ENCODE measurements around the gene HS6ST2. TPM values are rescaled to one million over a fixed set of nuclear protein-coding genes. Genes with fewer than 3 reads are reported as not detected.

Gene HS6ST2
- total and polyA plus RNA-seq, 5 donors from 2014 or later, result not detected

DNA sequence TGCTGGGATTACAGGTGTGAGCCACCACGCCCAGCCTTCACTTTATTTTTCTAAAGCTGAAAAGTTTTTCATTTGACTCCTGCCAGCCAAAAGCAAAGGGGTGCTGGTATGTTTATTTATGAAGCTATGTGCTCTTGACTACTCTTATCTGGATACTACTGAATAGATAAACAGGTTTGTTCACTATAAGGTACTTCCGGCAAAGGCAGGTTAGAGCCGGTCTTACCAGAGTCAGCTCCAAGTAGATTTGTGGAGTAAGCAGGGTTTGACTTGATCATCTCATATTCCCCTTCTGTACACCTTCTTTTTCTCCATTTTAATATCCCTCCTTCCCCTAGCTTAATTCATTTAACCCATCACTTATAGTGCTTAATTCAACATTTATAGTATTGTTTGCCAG, 294.2 kb downstream of the HS6ST2 start:
- Mint-ChIP-seq H3K4me3 (no peak overlapping the region), H3K27ac (no peak overlapping the region), H3K36me3 (no peaks in the 10 kb centered on the region), H3K4me1 (no peaks in the 10 kb centered on the region), H3K27me3 (peaks cover 4% of the 10 kb centered on the region), H3K9me3 (peaks cover 0 to 2% (median 0%) of the 10 kb centered on the region in 7 donors)
- Histone ChIP-seq H3K9me3 (ENCODE audit: control insufficient read depth in 2 of 2, low read length in 2 of 2) (no peaks in the 10 kb centered on the region), H3K36me3 (ENCODE audit: control insufficient read depth, insufficient read depth, low read length) (no peaks in the 10 kb centered on the region), H3K27ac (ENCODE audit: insufficient read depth, low read length, poor library complexity, severe bottlenecking) (no peak overlapping the region), H3K4me3 (ENCODE audit: low read depth, low read length) (no peak overlapping the region), H3K27me3 (ENCODE audit: control insufficient read depth, insufficient read depth, low read length) (no peaks in the 10 kb centered on the region), H3K4me1 (ENCODE audit: control insufficient read depth, insufficient read depth, low read length, poor library complexity, severe bottlenecking) (no peaks in the 10 kb centered on the region)
- DNase-seq (no peak), ATAC-seq (ENCODE audit: low read depth in 2 of 2) (no peak)

DNA sequence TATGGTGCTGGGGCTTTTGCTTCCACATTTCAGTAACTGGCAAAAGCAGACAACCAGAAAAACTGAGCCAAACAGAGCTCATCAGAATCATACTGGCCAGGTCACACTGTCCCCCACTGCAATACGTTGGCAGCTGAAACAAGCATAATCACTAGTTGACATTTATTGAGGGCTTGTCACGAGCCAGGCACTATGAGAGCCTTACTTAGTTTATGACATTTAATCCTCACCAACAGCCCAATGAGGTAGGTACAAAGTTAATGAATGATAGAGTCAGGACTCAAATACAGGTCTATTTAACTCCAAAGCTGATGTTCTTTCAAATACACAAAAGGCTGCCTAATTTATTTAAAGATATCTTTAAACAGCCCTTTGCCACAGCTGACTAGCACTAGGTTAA, 295.6 kb downstream of the HS6ST2 start:
- no peak overlapping the region for H3K27ac Mint-ChIP-seq
- no peaks in the 10 kb centered on the region for H3K4me1 ChIP-seq (ENCODE audit: control insufficient read depth, insufficient read depth, low read length, poor library complexity, severe bottlenecking)
- ATAC-seq (ENCODE audit: low read depth in 2 of 2) (no peak), DNase-seq (no peak)
- no peaks in the 10 kb centered on the region for H3K36me3 Mint-ChIP-seq
- H3K36me3 ChIP-seq (ENCODE audit: control insufficient read depth, insufficient read depth, low read length), result no peaks in the 10 kb centered on the region
- no peak overlapping the region for H3K27ac ChIP-seq (ENCODE audit: insufficient read depth, low read length, poor library complexity, severe bottlenecking)
- H3K27me3 Mint-ChIP-seq, result peaks cover 4% of the 10 kb centered on the region
- no peak overlapping the region for H3K4me3 ChIP-seq (ENCODE audit: low read depth, low read length)
- H3K4me1 Mint-ChIP-seq, result no peaks in the 10 kb centered on the region
- no peaks in the 10 kb centered on the region for H3K27me3 ChIP-seq (ENCODE audit: control insufficient read depth, insufficient read depth, low read length)
- peaks cover 0 to 2% (median 0%) of the 10 kb centered on the region in 7 donors for H3K9me3 Mint-ChIP-seq
- H3K9me3 ChIP-seq (ENCODE audit: control insufficient read depth in 2 of 2, low read length in 2 of 2), result no peaks in the 10 kb centered on the region
- no peak overlapping the region for H3K4me3 Mint-ChIP-seq

DNA sequence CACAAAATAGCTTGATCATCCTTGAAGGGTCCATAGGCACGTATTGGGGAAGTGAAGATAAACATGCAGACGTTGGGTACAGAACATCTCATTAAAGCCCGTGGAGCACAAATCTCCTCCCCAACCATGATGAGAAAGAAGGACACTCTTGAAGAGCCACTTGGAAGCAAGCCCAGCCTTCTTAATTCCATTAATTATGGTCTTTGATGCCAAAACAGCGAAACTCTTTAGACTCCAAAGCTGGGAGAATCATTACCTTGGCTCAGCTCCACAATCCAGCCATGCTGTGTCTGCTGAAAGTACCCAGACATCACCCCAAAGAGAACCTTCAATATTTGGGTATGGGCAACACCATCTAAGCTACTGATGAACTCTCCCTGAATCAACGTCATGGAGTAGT, 300.6 kb downstream of the HS6ST2 start:
- Histone ChIP-seq H3K27ac (ENCODE audit: insufficient read depth, low read length, poor library complexity, severe bottlenecking) (no peak overlapping the region), H3K9me3 (ENCODE audit: control insufficient read depth in 2 of 2, low read length in 2 of 2) (no peaks in the 10 kb centered on the region), H3K4me1 (ENCODE audit: control insufficient read depth, insufficient read depth, low read length, poor library complexity, severe bottlenecking) (no peaks in the 10 kb centered on the region), H3K27me3 (ENCODE audit: control insufficient read depth, insufficient read depth, low read length) (no peaks in the 10 kb centered on the region), H3K4me3 (ENCODE audit: low read depth, low read length) (no peak overlapping the region), H3K36me3 (ENCODE audit: control insufficient read depth, insufficient read depth, low read length) (no peaks in the 10 kb centered on the region)
- Mint-ChIP-seq H3K4me3 (no peak overlapping the region), H3K36me3 (no peaks in the 10 kb centered on the region), H3K27me3 (no peaks in the 10 kb centered on the region), H3K9me3 (peaks cover 0 to 2% (median 0%) of the 10 kb centered on the region in 7 donors), H3K27ac (no peak overlapping the region), H3K4me1 (no peaks in the 10 kb centered on the region)
- DNase-seq (no peak), ATAC-seq (ENCODE audit: low read depth in 2 of 2) (no peak)

DNA sequence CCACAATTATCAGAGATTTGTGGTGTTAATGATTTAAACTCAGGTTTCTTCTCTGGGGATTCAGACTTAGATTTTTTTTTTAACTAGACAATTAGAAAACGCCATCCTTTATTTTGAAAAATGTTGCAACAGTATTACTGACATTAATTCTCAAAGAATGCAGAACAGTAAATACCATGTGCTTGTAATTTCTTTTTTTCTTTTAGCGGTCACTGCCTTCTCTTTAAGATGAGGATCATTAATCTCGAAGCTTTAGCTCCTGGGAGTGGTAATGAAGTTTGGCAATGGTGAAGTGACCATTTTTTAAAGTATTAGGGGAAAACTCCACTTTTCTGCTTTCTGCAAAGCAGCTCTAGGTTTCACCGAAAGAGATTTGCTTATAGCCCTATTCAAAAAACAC, 305.6 kb downstream of the HS6ST2 start:
- Mint-ChIP-seq H3K4me1 (no peaks in the 10 kb centered on the region), H3K27ac (no peak overlapping the region), H3K27me3 (peaks cover 8% of the 10 kb centered on the region), H3K36me3 (no peaks in the 10 kb centered on the region), H3K4me3 (no peak overlapping the region), H3K9me3 (no peaks in the 10 kb centered on the region)
- H3K4me3 ChIP-seq (ENCODE audit: low read depth, low read length), result no peak overlapping the region
- DNase-seq (no peak), ATAC-seq (ENCODE audit: low read depth in 2 of 2) (no peak)
- no peaks in the 10 kb centered on the region for H3K36me3 ChIP-seq (ENCODE audit: control insufficient read depth, insufficient read depth, low read length)
- H3K27me3 ChIP-seq (ENCODE audit: control insufficient read depth, insufficient read depth, low read length), result no peaks in the 10 kb centered on the region
- no peaks in the 10 kb centered on the region for H3K9me3 ChIP-seq (ENCODE audit: control insufficient read depth in 2 of 2, low read length in 2 of 2)
- H3K4me1 ChIP-seq (ENCODE audit: control insufficient read depth, insufficient read depth, low read length, poor library complexity, severe bottlenecking), result no peaks in the 10 kb centered on the region
- no peak overlapping the region for H3K27ac ChIP-seq (ENCODE audit: insufficient read depth, low read length, poor library complexity, severe bottlenecking)

DNA sequence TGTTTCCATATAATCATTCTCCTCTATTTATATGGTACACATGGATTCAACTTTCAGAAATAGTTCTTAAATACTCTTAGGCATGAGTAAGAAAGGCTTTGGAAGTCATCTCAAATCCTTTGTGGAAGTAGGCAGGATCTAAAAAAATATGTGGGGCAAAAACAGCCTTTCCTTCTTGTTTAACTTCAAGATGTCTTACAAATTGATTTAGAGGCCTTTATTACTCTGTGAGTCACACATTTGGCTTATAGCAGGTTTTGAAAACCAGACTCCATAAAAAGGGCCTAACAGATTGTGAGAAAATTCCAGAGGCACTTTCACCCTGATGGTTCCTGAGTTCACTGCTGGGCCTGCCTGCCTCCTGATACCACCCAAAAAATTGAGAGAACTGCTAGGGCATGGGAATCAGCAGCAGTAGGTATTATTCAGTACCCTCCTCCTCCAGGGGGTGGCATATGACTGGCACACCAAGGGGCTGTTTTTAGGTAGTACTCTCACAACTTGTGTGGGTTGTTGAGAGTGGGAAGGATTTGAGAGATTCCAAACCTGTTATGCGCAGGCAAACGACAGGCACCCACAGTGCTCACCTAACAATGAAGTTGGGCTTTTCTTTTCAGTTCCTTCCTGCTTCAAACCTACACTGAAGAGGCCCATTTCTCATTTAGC, 306.9 kb downstream of the HS6ST2 start:
- H3K4me1 Mint-ChIP-seq, result no peaks in the 10 kb centered on the region
- DNase-seq (no peak), ATAC-seq (ENCODE audit: low read depth in 2 of 2) (no peak)
- no peak overlapping the region for H3K4me3 Mint-ChIP-seq
- no peaks in the 10 kb centered on the region for H3K36me3 Mint-ChIP-seq
- no peaks in the 10 kb centered on the region for H3K27me3 ChIP-seq (ENCODE audit: control insufficient read depth, insufficient read depth, low read length)
- H3K27ac ChIP-seq (ENCODE audit: insufficient read depth, low read length, poor library complexity, severe bottlenecking), result no peak overlapping the region
- no peaks in the 10 kb centered on the region for H3K9me3 ChIP-seq (ENCODE audit: control insufficient read depth in 2 of 2, low read length in 2 of 2)
- no peaks in the 10 kb centered on the region for H3K9me3 Mint-ChIP-seq
- peaks cover 8% of the 10 kb centered on the region for H3K27me3 Mint-ChIP-seq
- H3K4me1 ChIP-seq (ENCODE audit: control insufficient read depth, insufficient read depth, low read length, poor library complexity, severe bottlenecking), result no peaks in the 10 kb centered on the region
- H3K27ac Mint-ChIP-seq, result no peak overlapping the region
- no peak overlapping the region for H3K4me3 ChIP-seq (ENCODE audit: low read depth, low read length)
- H3K36me3 ChIP-seq (ENCODE audit: control insufficient read depth, insufficient read depth, low read length), result no peaks in the 10 kb centered on the region

DNA sequence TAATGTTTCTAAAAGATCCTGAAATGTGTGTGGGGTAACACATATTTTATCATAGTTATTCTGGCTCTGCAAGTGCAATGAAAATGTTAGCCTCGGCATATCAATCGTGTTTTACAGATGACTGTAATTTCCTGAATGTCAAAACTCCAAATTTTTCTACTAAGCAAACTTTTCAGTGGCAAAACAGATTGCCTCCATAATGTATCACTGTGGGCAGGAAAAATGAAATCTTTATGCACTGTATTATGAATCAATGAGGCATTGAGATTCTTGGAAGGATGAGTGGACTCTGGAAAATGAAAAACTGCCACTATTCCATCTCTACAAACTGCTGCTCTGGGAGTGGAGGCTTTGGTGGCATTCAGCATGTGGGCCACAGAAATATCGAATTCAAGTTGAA, 309.5 kb downstream of the HS6ST2 start:
- Mint-ChIP-seq H3K4me3 (no peak overlapping the region), H3K4me1 (no peaks in the 10 kb centered on the region), H3K9me3 (peaks cover 0 to 3% (median 0%) of the 10 kb centered on the region in 7 donors), H3K36me3 (no peaks in the 10 kb centered on the region), H3K27ac (no peak overlapping the region), H3K27me3 (peaks cover 8% of the 10 kb centered on the region)
- no peak overlapping the region for H3K4me3 ChIP-seq (ENCODE audit: low read depth, low read length)
- H3K4me1 ChIP-seq (ENCODE audit: control insufficient read depth, insufficient read depth, low read length, poor library complexity, severe bottlenecking), result no peaks in the 10 kb centered on the region
- no peaks in the 10 kb centered on the region for H3K27me3 ChIP-seq (ENCODE audit: control insufficient read depth, insufficient read depth, low read length)
- ATAC-seq (ENCODE audit: low read depth in 2 of 2) (no peak), DNase-seq (no peak)
- no peaks in the 10 kb centered on the region for H3K9me3 ChIP-seq (ENCODE audit: control insufficient read depth in 2 of 2, low read length in 2 of 2)
- H3K36me3 ChIP-seq (ENCODE audit: control insufficient read depth, insufficient read depth, low read length), result no peaks in the 10 kb centered on the region
- no peak overlapping the region for H3K27ac ChIP-seq (ENCODE audit: insufficient read depth, low read length, poor library complexity, severe bottlenecking)

DNA sequence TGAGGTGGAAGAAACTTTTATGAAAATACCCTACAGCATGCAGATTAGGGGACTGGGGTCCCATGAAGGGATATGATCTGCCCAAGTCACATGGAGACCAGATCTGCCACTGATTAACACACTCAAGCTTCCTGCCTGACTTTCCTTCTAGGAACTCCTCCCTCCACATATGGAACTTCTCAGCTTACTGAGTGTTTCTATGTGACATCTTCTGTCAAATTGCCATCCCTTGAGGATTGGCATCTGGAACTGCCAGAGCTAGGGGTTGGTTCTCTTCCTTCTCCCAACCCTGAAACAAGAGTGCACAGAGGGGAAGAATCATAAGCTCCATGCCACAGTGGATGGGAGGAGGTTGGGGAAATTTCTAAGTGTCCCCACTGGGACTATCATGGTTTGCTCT, 319.0 kb downstream of the HS6ST2 start:
- Mint-ChIP-seq H3K4me1 (no peaks in the 10 kb centered on the region), H3K36me3 (no peaks in the 10 kb centered on the region), H3K27me3 (peaks cover 6% of the 10 kb centered on the region), H3K4me3 (no peak overlapping the region), H3K27ac (no peak overlapping the region), H3K9me3 (no peaks in the 10 kb centered on the region)
- H3K4me3 ChIP-seq (ENCODE audit: low read depth, low read length), result no peak overlapping the region
- H3K4me1 ChIP-seq (ENCODE audit: control insufficient read depth, insufficient read depth, low read length, poor library complexity, severe bottlenecking), result no peaks in the 10 kb centered on the region
- DNase-seq (no peak), ATAC-seq (ENCODE audit: low read depth in 2 of 2) (no peak)
- H3K27ac ChIP-seq (ENCODE audit: insufficient read depth, low read length, poor library complexity, severe bottlenecking), result no peak overlapping the region
- no peaks in the 10 kb centered on the region for H3K36me3 ChIP-seq (ENCODE audit: control insufficient read depth, insufficient read depth, low read length)
- no peaks in the 10 kb centered on the region for H3K9me3 ChIP-seq (ENCODE audit: control insufficient read depth in 2 of 2, low read length in 2 of 2)
- no peaks in the 10 kb centered on the region for H3K27me3 ChIP-seq (ENCODE audit: control insufficient read depth, insufficient read depth, low read length)

DNA sequence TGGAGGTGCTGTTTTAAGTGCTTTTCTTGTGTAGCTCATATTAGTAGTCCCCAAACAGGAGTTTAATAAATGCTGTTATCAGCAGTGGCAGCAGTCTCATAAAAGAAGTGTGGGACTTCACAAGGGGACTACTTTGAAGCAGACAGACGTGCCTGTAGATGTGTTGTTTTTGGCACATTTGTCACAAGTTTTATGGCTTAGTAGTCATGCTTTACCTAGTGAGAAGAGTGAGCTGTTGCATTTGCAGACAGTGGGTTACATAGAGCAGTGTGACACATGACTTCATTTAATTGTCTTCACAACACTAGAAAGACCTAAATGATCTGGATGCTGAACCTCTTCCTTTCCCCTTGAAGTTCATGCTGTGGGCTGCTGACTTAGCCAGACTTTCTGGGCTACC, 320.1 kb downstream of the HS6ST2 start:
- no peaks in the 10 kb centered on the region for H3K9me3 ChIP-seq (ENCODE audit: control insufficient read depth in 2 of 2, low read length in 2 of 2)
- ATAC-seq (ENCODE audit: low read depth in 2 of 2), result no peak

More for the DNA sequence above, 320.1 kb downstream of the HS6ST2 start:
- H3K4me1 Mint-ChIP-seq, result no peaks in the 10 kb centered on the region
- no peaks in the 10 kb centered on the region for H3K36me3 Mint-ChIP-seq
- H3K27ac Mint-ChIP-seq, result no peak overlapping the region
- Histone ChIP-seq H3K36me3 (ENCODE audit: control insufficient read depth, insufficient read depth, low read length) (no peaks in the 10 kb centered on the region), H3K27ac (ENCODE audit: insufficient read depth, low read length, poor library complexity, severe bottlenecking) (no peak overlapping the region), H3K4me3 (ENCODE audit: low read depth, low read length) (no peak overlapping the region), H3K4me1 (ENCODE audit: control insufficient read depth, insufficient read depth, low read length, poor library complexity, severe bottlenecking) (no peaks in the 10 kb centered on the region), H3K27me3 (ENCODE audit: control insufficient read depth, insufficient read depth, low read length) (no peaks in the 10 kb centered on the region)
- no peaks in the 10 kb centered on the region for H3K9me3 Mint-ChIP-seq
- H3K4me3 Mint-ChIP-seq, result no peak overlapping the region
- no peak for DNase-seq
- H3K27me3 Mint-ChIP-seq, result peaks cover 6% of the 10 kb centered on the region

Measured in CD4-positive, CD25-positive, alpha-beta regulatory T cell (primary cell).